H9 (cell line): ENCODE data around the gene RRP1B. TPM values are rescaled to one million over a fixed set of nuclear protein-coding genes. Genes with fewer than 3 reads are reported as not detected.

Experiments
- DNase-seq: peaks from one replicate; pipeline ENCODE4 v3.0.0-alpha.2; 2017
- H2AFZ ChIP-seq: one replicate; pipeline ENCODE4 v1.6.1; 2013; ENCODE audit warnings: mild to moderate bottlenecking, low read length, control low read depth, moderate library complexity
- H2AK5ac ChIP-seq: 2 replicates; pipeline ENCODE4 v1.6.1; 2013; ENCODE audit warnings: low read length, control low read depth, mixed read lengths; ENCODE audit not compliant: insufficient read length
- H2BK120ac ChIP-seq: one replicate; pipeline ENCODE4 v1.6.1; 2013; ENCODE audit warnings: low read depth, mild to moderate bottlenecking, low read length, control low read depth, inconsistent platforms; ENCODE audit not compliant: poor library complexity, severe bottlenecking
- H2BK12ac ChIP-seq: 2 replicates; pipeline ENCODE4 v1.6.1; 2013; ENCODE audit warnings: low read length, control low read depth, mixed read lengths, low read depth; ENCODE audit not compliant: insufficient read length
- H2BK15ac ChIP-seq: 2 replicates; pipeline ENCODE4 v1.6.1; 2013; ENCODE audit warnings: low read depth, low read length, control low read depth
- H2BK20ac ChIP-seq: one replicate; pipeline ENCODE4 v1.6.1; 2013; ENCODE audit warnings: low read depth, mild to moderate bottlenecking, low read length, control low read depth, inconsistent platforms; ENCODE audit not compliant: poor library complexity, severe bottlenecking
- H2BK5ac ChIP-seq: 2 replicates; pipeline ENCODE4 v1.6.1; 2013; ENCODE audit warnings: low read length, control low read depth, mixed read lengths; ENCODE audit not compliant: insufficient read length
- H3K14ac ChIP-seq: 2 replicates; pipeline ENCODE4 v1.6.1; 2013; ENCODE audit warnings: low read length, control low read depth; ENCODE audit not compliant: insufficient read depth
- H3K18ac ChIP-seq: 2 replicates; pipeline ENCODE4 v1.6.1; 2013; ENCODE audit warnings: low read depth, mild to moderate bottlenecking, mixed read lengths, low read length, control low read depth; ENCODE audit not compliant: insufficient read length
- H3K23ac ChIP-seq: 2 replicates; pipeline ENCODE4 v1.6.1; 2013; ENCODE audit warnings: low read length, control low read depth, mixed read lengths, low read depth; ENCODE audit not compliant: insufficient read length
- H3K23me2 ChIP-seq: 2 replicates; pipeline ENCODE4 v1.6.1; 2013; ENCODE audit warnings: low read depth, mild to moderate bottlenecking, mixed read lengths, low read length, control low read depth; ENCODE audit not compliant: insufficient read length, poor library complexity, severe bottlenecking
- H3K27ac ChIP-seq: 2 replicates; pipeline ENCODE4 v1.5.1; 2013; ENCODE audit warnings: low read length, control low read depth, mixed read lengths, low read depth; ENCODE audit not compliant: insufficient read length
- H3K27me3 ChIP-seq: 2 replicates; pipeline ENCODE4 v1.6.1; 2013; ENCODE audit warnings: low read length, control low read depth, inconsistent platforms; ENCODE audit not compliant: insufficient read depth
- H3K4ac ChIP-seq: 2 replicates; pipeline ENCODE4 v1.6.1; 2013; ENCODE audit warnings: low read depth, mild to moderate bottlenecking, control low read depth, inconsistent platforms, low read length, moderate library complexity
- H3K4me1 ChIP-seq: 2 replicates; pipeline ENCODE4 v1.6.1; 2013; ENCODE audit warnings: low read length, control low read depth, inconsistent platforms; ENCODE audit not compliant: insufficient read depth
- H3K4me2 ChIP-seq: 2 replicates; pipeline ENCODE4 v1.6.1; 2013; ENCODE audit warnings: low read length, control low read depth, mixed read lengths; ENCODE audit not compliant: insufficient read length, insufficient read depth
- H3K56ac ChIP-seq: 2 replicates; pipeline ENCODE4 v1.6.1; 2013; ENCODE audit warnings: low read depth, mild to moderate bottlenecking, mixed read lengths, low read length, control low read depth; ENCODE audit not compliant: insufficient read length
- H3K79me1 ChIP-seq: 2 replicates; pipeline ENCODE4 v1.6.1; 2013; ENCODE audit warnings: low read depth, mild to moderate bottlenecking, moderate library complexity, low read length, control low read depth, inconsistent platforms; ENCODE audit not compliant: insufficient read depth, poor library complexity, severe bottlenecking
- H3K79me2 ChIP-seq: 2 replicates; pipeline ENCODE4 v1.6.1; 2013; ENCODE audit warnings: low read length, control low read depth, inconsistent platforms; ENCODE audit not compliant: insufficient read depth
- H3K9ac ChIP-seq: 2 replicates; pipeline ENCODE4 v1.6.1; 2013; ENCODE audit warnings: low read length, control low read depth, mixed read lengths; ENCODE audit not compliant: insufficient read length; ENCODE audit errors: extremely low read depth
- H3K9me3 ChIP-seq: one replicate; pipeline ENCODE4 v1.6.1; 2013; ENCODE audit warnings: low read depth, low read length, inconsistent platforms; ENCODE audit not compliant: control insufficient read depth
- H3T11ph ChIP-seq: one replicate; pipeline ENCODE4 v1.6.1; 2013; ENCODE audit warnings: mild to moderate bottlenecking, low read length, control low read depth, inconsistent platforms
- H4K20me1 ChIP-seq: one replicate; pipeline ENCODE4 v1.6.1; 2013; ENCODE audit not compliant: control insufficient read depth, insufficient read length, insufficient read depth
- H4K5ac ChIP-seq: 2 replicates; pipeline ENCODE4 v1.6.1; 2013; ENCODE audit warnings: low read depth, mild to moderate bottlenecking, mixed read lengths, low read length, control low read depth; ENCODE audit not compliant: insufficient read length
- H4K8ac ChIP-seq: replicated peaks from 2 replicates; pipeline ENCODE4 v1.6.1; 2013; ENCODE audit warnings: low read length, control low read depth, mixed read lengths, low read depth; ENCODE audit not compliant: insufficient read length
- H4K91ac ChIP-seq: 2 replicates; pipeline ENCODE4 v1.6.1; 2013; ENCODE audit warnings: low read depth, mild to moderate bottlenecking, moderate library complexity, mixed read lengths, low read length, control low read depth; ENCODE audit not compliant: insufficient read length
- H3K27ac Mint-ChIP-seq, 3 experiments: 2 replicates in 2 of 3; 3 replicates in 1 of 3; pipeline ENCODE4 v1.8.0; 2020 to 2021; ENCODE audit warnings: mixed read lengths in 3 of 3, mild to moderate bottlenecking in 1 of 3, moderate library complexity in 1 of 3
- H3K27me3 Mint-ChIP-seq: 2 replicates; pipeline ENCODE4 v1.8.0; 2021; ENCODE audit warnings: low read depth, mild to moderate bottlenecking, moderate library complexity, mixed read lengths
- H3K36me3 Mint-ChIP-seq, 3 experiments: 2 replicates in 2 of 3; 3 replicates in 1 of 3; pipeline ENCODE4 v1.8.0; 2020 to 2021; ENCODE audit warnings: low read depth in 3 of 3, mixed read lengths in 3 of 3; ENCODE audit not compliant: insufficient read depth in 1 of 3
- H3K4me1 Mint-ChIP-seq, 2 experiments: 2 replicates each; pipeline ENCODE4 v1.8.0; 2020; ENCODE audit warnings: mixed read lengths in 2 of 2
- H3K4me3 Mint-ChIP-seq, 2 experiments: 2 replicates in 1 of 2; 3 replicates in 1 of 2; pipeline ENCODE4 v1.8.0; 2020 to 2021; ENCODE audit warnings: mild to moderate bottlenecking in 2 of 2, mixed read lengths in 2 of 2, moderate library complexity in 1 of 2
- H3K9me3 Mint-ChIP-seq, 2 experiments: 2 replicates in 1 of 2; 3 replicates in 1 of 2; pipeline ENCODE4 v1.8.0; 2020; ENCODE audit warnings: mild to moderate bottlenecking in 2 of 2, mixed read lengths in 2 of 2, moderate library complexity in 1 of 2
- WGBS: extraction: QIAGEN DNeasy Blood & Tissue Kit; methylation state at CpG from one replicate; pipeline ENCODE4 v1.1.7; 2013; ENCODE audit warnings: missing lambda C conversion rate, low lambda C conversion rate, mixed read lengths; ENCODE audit not compliant: insufficient read length; ENCODE audit errors: extremely low coverage; 5-methylcytosine and 5-hydroxymethylcytosine counted together
- total RNA-seq: library from RNA; stranded (reverse); gene quantifications from 2 replicates; pipeline ENCODE4 v1.2.1, GENCODE V29; 2021
- TF ChIP-seq, protein P1 (sequence below): fragments of 200-600 bp; sonication (generic); conservative IDR thresholded peaks from 3 replicates; pipeline ENCODE4 v1.8.0; 2021; ENCODE audit warnings: antibody characterized with exemption, mild to moderate bottlenecking

RRP1B gene
- total RNA-seq, 1 experiment from 2014 or later = 96.6 TPM

DNA sequence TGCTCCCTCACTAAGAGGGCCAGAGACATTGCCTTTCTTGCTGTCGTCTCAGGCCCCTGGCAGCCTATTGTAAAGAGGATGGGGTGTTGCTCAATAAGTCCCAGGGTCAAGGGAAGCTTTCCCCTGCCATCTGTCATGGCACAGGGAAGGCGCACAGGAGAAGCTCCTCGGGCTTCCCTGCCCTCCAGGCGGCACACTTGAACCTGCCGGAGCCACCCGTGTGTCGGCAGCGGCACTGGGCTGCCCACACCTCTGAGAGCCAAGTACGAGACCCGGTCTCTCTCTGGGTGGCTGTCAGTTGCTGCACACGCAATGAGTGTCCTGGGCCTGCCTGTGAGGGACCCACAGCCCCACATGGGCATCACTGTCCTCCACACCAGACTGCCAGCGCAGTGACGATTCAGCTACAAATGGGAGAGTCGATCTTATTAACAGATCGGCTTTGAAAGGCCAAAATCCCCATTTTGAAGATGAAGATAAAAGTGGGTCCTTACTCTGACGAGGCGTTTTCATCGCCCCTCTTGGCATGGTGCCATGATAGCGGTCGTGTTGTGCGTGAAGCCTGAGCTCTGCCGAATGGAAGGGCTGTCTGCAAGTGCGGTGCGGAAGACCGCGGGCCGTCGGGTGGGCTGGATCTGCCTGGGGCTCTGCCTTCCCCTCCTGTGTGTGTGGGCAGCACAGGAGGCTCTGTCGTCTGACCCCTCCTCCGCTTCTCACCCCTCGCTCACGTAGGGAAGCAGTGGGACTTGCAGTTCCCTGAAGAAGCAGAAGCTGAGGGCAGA lies 30.4 kb downstream of the RRP1B start:
- no peak overlapping the region for H3K56ac ChIP-seq
- no peaks in the 10 kb centered on the region for H3K23me2 ChIP-seq
- no peak overlapping the region for H3T11ph ChIP-seq
- H3K4me1 ChIP-seq = no peaks in the 10 kb centered on the region
- H3K27me3 ChIP-seq = no peaks in the 10 kb centered on the region
- Mint-ChIP-seq H3K27ac (peak overlapping the region in 1 of 3 experiments; percentile 53; a peak in 1 of 7 replicates), H3K4me1 (no peaks in the 10 kb centered on the region), H3K36me3 (peaks cover 46 to 97% (median 94%) of the 10 kb centered on the region in 3 experiments; a peak in 6 of 7 replicates), H3K4me3 (no peak overlapping the region), H3K9me3 (no peaks in the 10 kb centered on the region), H3K27me3 (no peaks in the 10 kb centered on the region)
- no peak overlapping the region for H2BK20ac ChIP-seq
- no peak overlapping the region for H2BK5ac ChIP-seq
- no peak overlapping the region for H2AFZ ChIP-seq
- H4K8ac ChIP-seq = no peak overlapping the region
- H2BK15ac ChIP-seq = no peak overlapping the region
- H4K91ac ChIP-seq = no peak overlapping the region
- H3K4me2 ChIP-seq = no peak overlapping the region
- no peak overlapping the region for H4K5ac ChIP-seq
- no CpG with 5 or more reads among the region's 32 CpGs for WGBS
- no peak overlapping the region for H3K14ac ChIP-seq
- H2BK120ac ChIP-seq = no peak overlapping the region
- no peaks in the 10 kb centered on the region for H3K79me1 ChIP-seq
- H3K18ac ChIP-seq = no peak overlapping the region
- H3K9ac ChIP-seq = no peak overlapping the region
- H3K4ac ChIP-seq = no peak overlapping the region
- H3K23ac ChIP-seq = no peak overlapping the region
- H3K27ac ChIP-seq = no peak overlapping the region
- H3K9me3 ChIP-seq = no peaks in the 10 kb centered on the region
- TF ChIP-seq, protein P1, sequence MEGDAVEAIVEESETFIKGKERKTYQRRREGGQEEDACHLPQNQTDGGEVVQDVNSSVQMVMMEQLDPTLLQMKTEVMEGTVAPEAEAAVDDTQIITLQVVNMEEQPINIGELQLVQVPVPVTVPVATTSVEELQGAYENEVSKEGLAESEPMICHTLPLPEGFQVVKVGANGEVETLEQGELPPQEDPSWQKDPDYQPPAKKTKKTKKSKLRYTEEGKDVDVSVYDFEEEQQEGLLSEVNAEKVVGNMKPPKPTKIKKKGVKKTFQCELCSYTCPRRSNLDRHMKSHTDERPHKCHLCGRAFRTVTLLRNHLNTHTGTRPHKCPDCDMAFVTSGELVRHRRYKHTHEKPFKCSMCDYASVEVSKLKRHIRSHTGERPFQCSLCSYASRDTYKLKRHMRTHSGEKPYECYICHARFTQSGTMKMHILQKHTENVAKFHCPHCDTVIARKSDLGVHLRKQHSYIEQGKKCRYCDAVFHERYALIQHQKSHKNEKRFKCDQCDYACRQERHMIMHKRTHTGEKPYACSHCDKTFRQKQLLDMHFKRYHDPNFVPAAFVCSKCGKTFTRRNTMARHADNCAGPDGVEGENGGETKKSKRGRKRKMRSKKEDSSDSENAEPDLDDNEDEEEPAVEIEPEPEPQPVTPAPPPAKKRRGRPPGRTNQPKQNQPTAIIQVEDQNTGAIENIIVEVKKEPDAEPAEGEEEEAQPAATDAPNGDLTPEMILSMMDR = no peak
- no peak overlapping the region for H2BK12ac ChIP-seq
- H2AK5ac ChIP-seq = no peak overlapping the region
- no peaks in the 10 kb centered on the region for H4K20me1 ChIP-seq
- no peaks in the 10 kb centered on the region for H3K79me2 ChIP-seq
- DNase-seq = no peak
